GM18861 (cell line): ENCODE data around the gene GPX8.

Source experiments
- ATAC-seq: cut with Tn5 transposase; IDR thresholded peaks from one replicate; pipeline ENCODE4 v1.9.1; 2021; ENCODE audit not compliant: unreplicated experiment

Gene GPX8

DNA sequence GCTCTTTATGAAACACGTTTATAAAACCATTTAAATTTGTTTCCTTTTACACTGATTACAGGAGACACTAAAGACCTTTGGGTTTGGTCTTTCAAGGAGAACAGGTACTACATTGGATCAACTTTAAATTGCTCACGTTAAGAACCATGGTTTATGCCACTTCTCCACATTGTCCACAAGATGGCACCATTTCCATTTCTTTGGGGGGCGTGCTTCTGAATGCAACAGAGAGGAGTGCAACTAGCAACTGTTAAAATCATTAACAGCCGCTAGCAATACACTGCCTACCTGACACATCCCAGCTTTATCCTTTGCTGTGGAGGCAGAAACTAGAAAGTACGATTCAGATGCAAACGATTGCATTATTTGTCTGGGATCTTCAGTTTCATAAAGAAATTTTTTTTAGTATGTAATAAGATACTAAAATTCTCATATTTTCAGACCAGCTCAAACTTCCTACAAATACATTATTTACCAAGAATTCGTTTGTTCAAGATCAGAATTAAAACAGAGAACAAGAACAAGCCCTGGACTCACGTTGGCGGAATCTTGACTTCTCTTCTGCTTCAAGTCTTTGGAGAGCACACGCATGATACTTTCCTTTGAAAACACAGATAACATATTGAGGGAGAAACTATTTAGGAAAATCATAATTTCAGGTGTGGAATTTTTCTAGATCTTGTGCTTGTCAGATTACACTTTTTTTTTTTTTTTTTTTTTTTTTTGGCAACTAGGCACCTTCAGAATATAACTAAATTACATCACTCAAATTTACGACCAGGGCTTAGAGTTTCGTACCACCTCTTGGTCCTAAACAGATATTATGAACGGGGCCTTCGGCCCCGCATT lies 12.3 kb downstream of the GPX8 start:
- ATAC-seq = peak; percentile 60

DNA sequence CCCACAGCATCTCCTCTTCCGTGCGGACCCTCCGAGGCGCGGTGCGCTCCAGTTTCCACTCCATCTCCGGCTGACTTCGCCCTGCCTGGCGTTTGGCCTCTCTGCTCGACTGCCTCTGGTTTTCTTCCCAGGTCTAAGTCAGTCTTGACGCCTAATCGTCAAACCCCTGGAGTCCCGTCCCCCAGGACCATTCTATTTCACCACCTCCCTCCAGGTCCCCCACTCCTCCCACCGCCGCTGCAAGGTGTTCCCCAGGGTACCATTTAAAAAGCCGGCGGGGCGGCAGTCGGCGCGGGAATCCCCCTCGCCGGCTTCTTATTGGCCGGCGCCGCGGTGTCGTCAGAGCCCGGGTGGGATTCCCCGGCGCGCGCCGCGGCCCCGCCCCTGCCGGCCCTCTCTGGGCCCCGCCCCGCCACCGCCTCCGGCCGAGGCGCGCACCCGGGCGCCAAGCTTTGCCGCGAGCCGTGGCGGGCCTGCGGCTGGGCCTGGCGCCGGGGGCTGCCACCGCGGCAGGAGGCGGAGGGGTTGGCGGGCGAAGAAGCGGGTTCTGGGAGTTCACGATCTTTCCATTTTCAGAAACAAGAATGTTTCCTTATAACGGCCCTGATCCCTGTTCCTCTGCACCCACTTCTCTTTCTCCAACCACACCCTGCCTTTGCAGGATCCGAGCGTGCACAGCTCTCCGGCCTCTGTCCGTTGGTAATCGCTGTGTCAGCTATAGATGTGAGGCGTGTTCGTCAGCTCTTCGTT lies 13.1 kb downstream of the GPX8 start, which contains the start of gene CDC20B:
CDC20B (minus strand) TSS at position 241 of the 750 bp plus-strand sequence; CDS start at position 64, 177 bp downstream.
- ATAC-seq = peak; percentile 81

DNA sequence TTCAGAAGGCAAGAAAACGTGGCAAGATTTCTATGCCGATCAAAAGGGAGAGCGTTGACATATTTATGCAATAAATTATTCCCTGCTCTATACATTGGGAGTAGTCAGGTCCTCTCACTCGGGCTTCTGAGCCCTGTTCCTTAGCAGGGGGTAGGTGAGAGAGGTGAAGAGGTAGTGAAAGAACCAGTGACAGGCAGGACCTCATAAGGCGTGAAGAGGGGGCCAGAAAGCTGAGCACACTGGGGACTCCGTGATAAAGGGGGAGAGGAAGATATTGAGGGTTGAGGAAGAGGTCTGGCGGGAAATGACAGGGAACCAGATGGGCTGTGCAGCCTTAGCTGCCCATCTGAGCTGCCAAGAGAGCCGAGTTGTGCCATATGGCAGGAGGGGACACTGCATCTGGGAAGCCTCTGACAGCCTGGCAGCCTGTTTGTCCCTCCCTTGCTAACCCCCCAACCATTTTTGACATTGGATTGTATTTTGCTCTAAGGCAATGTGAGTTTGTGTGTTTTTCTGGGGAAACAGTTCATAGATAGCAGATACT lies 13.8 kb downstream of the GPX8 start:
- no peak for ATAC-seq

DNA sequence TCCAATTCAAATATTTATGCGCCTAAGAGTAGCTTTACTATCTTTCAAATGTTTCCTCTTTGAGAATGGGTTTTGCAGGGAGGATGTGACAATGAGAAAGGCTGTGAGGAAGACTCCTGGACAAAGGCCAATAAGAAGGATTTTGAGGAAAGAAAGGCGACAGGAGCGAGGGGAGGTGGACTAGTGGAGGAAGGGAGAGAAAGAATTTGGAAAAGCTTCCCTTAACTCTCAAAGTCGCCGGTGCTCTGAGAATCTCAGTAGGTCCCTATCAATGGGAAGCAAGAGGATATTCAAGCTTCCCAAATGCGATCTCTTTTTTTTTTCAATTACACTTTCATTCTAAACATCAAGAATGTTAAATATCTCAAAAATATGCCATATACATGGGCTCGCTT lies 15.8 kb downstream of the GPX8 start:
- no peak for ATAC-seq

DNA sequence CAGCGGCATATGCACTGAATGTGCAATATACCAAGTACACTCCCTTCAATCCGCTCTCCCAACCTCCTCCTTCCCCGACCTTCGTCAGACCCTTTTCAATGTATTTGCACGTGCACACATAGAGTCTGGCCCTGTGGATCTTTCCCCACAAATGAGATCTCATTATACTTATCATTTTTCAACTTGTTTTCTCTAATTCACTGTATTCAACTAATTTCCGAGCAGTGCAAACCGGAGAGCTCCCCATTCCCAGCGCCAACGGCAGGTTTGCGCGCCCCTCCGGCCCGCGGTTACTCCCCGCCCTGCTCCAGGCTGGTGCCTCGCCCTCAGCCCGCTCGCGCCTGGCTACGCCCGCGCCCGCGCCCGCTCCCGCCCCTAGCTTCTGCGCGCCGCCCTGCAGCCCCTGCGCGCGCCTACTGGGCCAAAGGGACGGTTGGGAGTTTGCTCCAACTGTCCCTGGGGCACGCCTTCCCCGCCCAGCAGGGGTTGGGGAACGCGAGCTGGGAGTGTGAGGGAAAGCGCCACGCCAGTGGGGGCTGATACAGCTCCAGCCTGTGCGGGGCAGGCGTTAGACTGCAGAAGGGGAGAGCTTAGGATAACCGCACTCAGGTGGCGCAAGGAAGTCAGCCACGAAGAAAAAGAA lies 16.3 kb downstream of the GPX8 start:
- ATAC-seq = no peak

DNA sequence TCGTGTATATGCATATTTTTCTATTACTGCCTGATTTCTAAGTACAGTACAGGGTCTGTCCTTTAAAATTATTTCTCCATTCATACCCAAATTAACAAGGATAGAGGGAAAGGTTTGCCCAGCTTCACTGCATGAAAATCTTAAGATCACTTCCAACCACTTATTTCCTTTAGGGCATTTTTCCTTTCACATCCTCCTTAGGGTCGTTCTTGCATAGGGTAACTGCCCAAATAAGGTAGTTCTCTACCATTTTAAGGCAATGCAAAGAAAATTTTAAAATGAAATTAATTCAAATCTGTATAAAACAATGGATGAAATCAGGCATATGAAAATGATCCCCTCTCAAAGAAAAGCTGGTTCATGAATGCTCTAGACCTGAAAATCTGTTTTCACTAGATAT lies 17.1 kb downstream of the GPX8 start:
- no peak for ATAC-seq

DNA sequence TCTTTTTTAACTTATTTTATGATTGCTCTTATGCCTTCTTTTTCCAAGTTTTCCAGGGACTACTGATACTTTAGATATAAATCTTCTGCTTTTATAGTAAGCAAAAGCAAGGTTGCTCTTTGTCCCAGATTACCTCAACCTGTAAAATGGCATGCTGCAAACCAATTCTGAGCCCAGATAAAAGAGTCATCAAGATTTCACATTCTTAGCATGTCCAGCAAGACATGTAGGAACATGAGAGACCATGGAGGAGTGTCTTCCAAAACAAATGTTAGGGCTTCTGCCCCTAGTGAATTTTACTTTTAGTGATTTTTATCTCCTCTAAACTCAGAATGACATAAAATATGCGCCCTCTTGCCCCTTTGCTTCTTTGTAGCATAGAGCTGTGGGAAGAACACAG lies 20.0 kb downstream of the GPX8 start:
- no peak for ATAC-seq

DNA sequence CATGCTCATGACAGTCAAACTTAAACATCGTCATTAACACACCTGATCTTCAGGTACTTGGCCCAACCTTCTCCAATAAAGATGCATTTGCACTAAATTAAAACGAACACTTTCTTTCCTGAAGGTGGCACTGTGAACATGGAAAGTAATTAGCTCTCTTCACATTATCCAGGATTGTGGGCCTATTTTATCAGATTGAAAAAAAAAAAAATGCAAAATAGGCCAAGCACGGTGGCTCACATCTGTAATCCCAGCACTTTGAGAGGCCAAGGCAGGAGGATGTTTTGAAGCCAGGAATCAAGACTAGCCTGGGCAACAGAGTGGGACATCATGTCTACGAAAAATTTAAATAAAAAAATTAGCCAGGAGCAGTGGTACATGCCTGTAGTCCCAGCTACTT lies 27.4 kb downstream of the GPX8 start:
- ATAC-seq = no peak

DNA sequence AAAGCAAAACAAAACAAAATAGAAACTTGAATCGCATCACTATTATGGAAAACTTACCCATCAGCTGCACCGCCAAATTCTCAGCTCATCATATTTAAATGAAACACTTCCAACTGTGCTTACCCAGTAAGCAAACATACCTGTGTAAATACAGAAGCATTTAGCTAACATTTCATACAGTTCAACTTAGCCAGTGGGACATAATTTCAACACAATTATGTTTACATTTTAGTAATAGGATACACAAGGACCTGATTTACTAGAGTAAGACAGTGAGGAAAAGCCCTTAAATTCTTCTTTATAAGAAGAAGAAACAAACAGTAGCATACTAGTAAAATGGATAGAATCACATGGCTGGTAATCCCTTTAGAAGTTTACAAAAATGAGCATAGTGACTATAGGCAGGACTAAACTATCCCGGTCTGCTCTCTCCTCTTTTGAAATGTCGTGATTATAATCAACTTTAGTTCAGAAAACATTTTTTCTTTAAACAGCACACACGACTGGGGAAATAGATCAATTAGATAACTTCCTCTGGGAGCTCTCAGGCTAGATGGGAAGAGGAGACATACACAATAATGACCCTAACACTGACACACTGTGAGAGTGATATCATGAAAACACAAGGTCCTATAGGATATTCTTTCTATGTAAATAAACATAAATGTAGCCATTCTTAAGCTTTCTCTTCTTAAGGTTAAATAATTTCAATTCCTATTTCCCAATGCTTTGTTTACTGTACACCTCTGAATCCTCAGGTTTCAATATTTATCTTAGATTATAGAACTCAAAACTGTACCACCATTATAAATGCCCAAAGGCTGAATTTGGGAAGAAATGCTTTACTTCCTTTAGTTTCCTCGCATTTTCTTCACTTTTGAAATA lies 28.9 kb downstream of the GPX8 start:
- no peak for ATAC-seq

DNA sequence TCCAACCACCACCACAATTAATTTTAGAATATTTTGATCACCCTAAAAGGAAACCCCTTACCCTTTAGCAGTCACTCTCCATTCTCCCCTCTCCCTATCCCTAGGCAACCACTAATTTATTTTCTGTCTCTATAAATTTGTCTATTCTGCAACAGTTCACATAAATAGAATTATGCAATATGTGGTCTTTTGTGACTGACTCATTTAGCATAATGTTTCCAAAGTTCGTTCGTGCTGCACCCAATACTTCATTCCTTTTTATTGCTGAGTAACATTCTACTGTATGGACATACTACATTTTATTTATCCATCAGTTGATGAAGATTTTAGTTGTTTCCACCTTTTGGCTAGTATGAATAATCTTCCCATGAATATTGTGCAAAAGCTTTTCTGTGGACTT lies 31.2 kb downstream of the GPX8 start:
- no peak for ATAC-seq

DNA sequence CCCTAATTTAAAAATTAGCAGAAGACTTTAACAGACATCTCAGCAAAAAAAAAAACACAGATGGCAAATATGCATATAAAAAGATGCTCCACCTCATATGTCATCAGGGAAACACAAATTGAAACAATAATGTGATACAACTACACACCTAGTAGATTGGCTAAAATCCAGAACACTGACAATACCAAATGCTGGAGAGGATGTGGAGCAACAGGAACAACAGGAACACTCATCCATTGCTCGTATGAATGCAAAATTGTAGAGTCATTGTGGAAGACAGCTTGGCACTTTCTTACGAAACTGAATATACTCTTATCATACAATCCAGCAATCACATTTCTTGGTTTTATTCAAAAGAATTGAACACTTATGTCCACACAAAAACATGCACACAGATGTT lies 45.0 kb downstream of the GPX8 start:
- ATAC-seq = no peak

DNA sequence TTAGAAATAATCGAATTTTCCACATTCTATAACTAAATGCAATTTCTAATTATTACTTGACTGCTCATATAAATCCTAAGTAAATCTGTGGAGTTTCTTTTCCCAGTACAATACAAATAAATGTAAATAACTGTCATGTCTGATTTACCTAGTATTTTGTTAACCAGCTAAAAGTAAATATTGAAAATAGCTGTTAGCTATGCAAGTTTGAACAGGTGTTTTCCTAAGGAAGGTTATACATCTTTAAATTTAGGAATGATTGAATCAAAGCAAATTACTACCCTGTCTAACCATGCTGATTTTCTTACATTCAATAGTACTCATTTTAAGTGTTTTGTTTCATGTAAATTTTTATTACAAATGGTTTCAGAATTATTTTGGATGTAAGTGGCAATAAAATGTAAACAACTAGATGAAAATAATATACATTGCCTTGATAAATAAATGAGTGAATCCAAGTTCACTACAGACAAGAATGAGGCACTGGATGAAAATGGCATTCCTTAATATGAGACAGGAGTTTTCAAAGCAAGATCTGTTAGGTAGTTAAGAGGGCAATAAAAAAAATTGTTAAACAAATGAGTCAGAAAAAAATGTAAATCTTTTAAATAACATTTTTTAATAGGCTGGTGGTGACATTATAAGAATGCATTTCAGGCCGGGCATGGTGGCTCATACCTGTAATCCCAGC lies 51.4 kb downstream of the GPX8 start:
- ATAC-seq = no peak
